HepG2 (cell line): ENCODE results near the gene ANKS3. TPM values are rescaled to one million over a fixed set of nuclear protein-coding genes. Genes with fewer than 3 reads are reported as not detected.

ENCODE experiments used
- AGO1 ChIP-seq: fragments of 200-400 bp; formaldehyde crosslinking; IDR thresholded peaks from 2 replicates; pipeline ENCODE4 v1.6.1; 2017; ENCODE audit warnings: mild to moderate bottlenecking, low read depth, low read length, moderate library complexity; ENCODE audit not compliant: poor library complexity, severe bottlenecking
- CREB1 ChIP-seq, 2 experiments: fragments of 450-650 bp in 1 of 2; IDR thresholded peaks; 2 replicates each; pipeline ENCODE4 v1.6.1; 2016 to 2017; ENCODE audit warnings: control low read depth in 1 of 2, mild to moderate bottlenecking in 1 of 2, missing compliant biosample characterization in 1 of 2, missing genetic modification characterization in 1 of 2
- ELF4 ChIP-seq: sonication (generic); formaldehyde crosslinking; IDR thresholded peaks from 2 replicates; pipeline ENCODE4 v1.5.0; 2020; ENCODE audit warnings: missing genetic modification reagents, mild to moderate bottlenecking, moderate library complexity, borderline replicate concordance
- ERF ChIP-seq: IDR thresholded peaks from 2 replicates; pipeline ENCODE4 v1.6.1; 2018; ENCODE audit warnings: missing biosample characterization, missing genetic modification reagents
- FOXA3 ChIP-seq: IDR thresholded peaks from 2 replicates; pipeline ENCODE4 v1.6.1; 2016; ENCODE audit warnings: missing genetic modification reagents, missing compliant biosample characterization
- HOXA3 ChIP-seq: sonication (generic); formaldehyde crosslinking; IDR thresholded peaks from 2 replicates; pipeline ENCODE4 v1.5.0; 2020; ENCODE audit warnings: missing genetic modification reagents
- HOXA9 ChIP-seq: sonication (generic); formaldehyde crosslinking; IDR thresholded peaks from 2 replicates; pipeline ENCODE4 v1.8.1; 2022; ENCODE audit warnings: missing genetic modification reagents, mild to moderate bottlenecking, moderate library complexity, borderline replicate concordance
- KDM5B ChIP-seq: sonication (generic); formaldehyde crosslinking; IDR thresholded peaks from 2 replicates; pipeline ENCODE4 v1.4.0; 2020; ENCODE audit warnings: missing genetic modification reagents, mild to moderate bottlenecking, borderline replicate concordance
- KLF16 ChIP-seq, 2 experiments: sonication (generic) in 1 of 2; formaldehyde crosslinking in 1 of 2; IDR thresholded peaks; 2 replicates each; pipeline versions ENCODE4 v1.6.1 to v1.8.0; 2016 to 2023; ENCODE audit warnings: missing genetic modification reagents in 2 of 2, missing compliant biosample characterization in 1 of 2
- NFRKB ChIP-seq: fragments of 450-650 bp; IDR thresholded peaks from 2 replicates; pipeline ENCODE4 v1.6.1; 2017
- PTBP1 ChIP-seq: fragments of 200-400 bp; formaldehyde crosslinking; IDR thresholded peaks from 2 replicates; pipeline ENCODE4 v1.6.1; 2018; ENCODE audit warnings: low read length, low read depth; ENCODE audit not compliant: poor library complexity, severe bottlenecking
- SP5 ChIP-seq: IDR thresholded peaks from 2 replicates; pipeline ENCODE4 v1.6.1; 2016; ENCODE audit warnings: low read depth, borderline replicate concordance
- ZFP41 ChIP-seq: sonication (generic); formaldehyde crosslinking; IDR thresholded peaks from 2 replicates; pipeline ENCODE4 v1.4.0; 2020; ENCODE audit warnings: mild to moderate bottlenecking, missing genetic modification reagents, borderline replicate concordance
- ZNF235 ChIP-seq: sonication (generic); formaldehyde crosslinking; IDR thresholded peaks from 2 replicates; pipeline ENCODE4 v1.8.1; 2023; ENCODE audit warnings: mild to moderate bottlenecking, missing genetic modification reagents, borderline replicate concordance
- ZNF430 ChIP-seq: sonication (generic); formaldehyde crosslinking; IDR thresholded peaks from 2 replicates; pipeline ENCODE4 v1.9.0; 2021; ENCODE audit warnings: mild to moderate bottlenecking, missing genetic modification reagents
- ZNF879 ChIP-seq: sonication (generic); formaldehyde crosslinking; IDR thresholded peaks from 2 replicates; pipeline ENCODE4 v1.8.1; 2023; ENCODE audit warnings: missing genetic modification reagents
- ZSCAN12 ChIP-seq: sonication (generic); formaldehyde crosslinking; IDR thresholded peaks from 2 replicates; pipeline ENCODE4 v1.9.0; 2021; ENCODE audit warnings: mild to moderate bottlenecking, missing genetic modification reagents
- polyA plus RNA-seq, 8 experiments: library from polyadenylated mRNA; depleted of rRNA in 3 of 8; stranded (reverse) in 7 of 8; unstranded in 1 of 8; fragments of >200 nt; fragmentation: Illumina TruSeq in 4 of 8; extraction: Trizol in 4 of 8; gene quantifications; 2 replicates each; pipeline versions ENCODE4 v1.2.1 to v1.2.3, GENCODE V29; 2011 to 2016; ENCODE audit warnings: low read depth in 4 of 8, missing spikeins in 1 of 8, mixed read lengths in 1 of 8; ENCODE audit not compliant: insufficient read depth in 1 of 8
- total RNA-seq, 5 experiments: library from RNA; depleted of rRNA; stranded (reverse); fragments of >200 nt; fragmentation: Illumina TruSeq; extraction: Trizol; gene quantifications; 2 replicates each; pipeline ENCODE4 v1.2.3, GENCODE V29; 2016; ENCODE audit warnings: low read depth in 1 of 5
- TF ChIP-seq, protein P1 (sequence below): sonication (generic); formaldehyde crosslinking; IDR thresholded peaks from 2 replicates; pipeline ENCODE4 v1.4.0; 2020; ENCODE audit warnings: missing genetic modification reagents
- TF ChIP-seq, protein P2 (sequence below): sonication (generic); formaldehyde crosslinking; IDR thresholded peaks from 2 replicates; pipeline ENCODE4 v1.4.0; 2020; ENCODE audit warnings: missing genetic modification reagents
- TF ChIP-seq, protein P3 (sequence below): sonication (generic); formaldehyde crosslinking; IDR thresholded peaks from 2 replicates; pipeline ENCODE4 v1.4.0; 2020; ENCODE audit warnings: low read depth, missing genetic modification reagents

The ANKS3 gene
- total and polyA plus RNA-seq, 2 of the 13 experiments (the other 11 are each of a cell fraction or from before 2014, with no cell fraction given) = 11.4 to 15.9 TPM

DNA sequence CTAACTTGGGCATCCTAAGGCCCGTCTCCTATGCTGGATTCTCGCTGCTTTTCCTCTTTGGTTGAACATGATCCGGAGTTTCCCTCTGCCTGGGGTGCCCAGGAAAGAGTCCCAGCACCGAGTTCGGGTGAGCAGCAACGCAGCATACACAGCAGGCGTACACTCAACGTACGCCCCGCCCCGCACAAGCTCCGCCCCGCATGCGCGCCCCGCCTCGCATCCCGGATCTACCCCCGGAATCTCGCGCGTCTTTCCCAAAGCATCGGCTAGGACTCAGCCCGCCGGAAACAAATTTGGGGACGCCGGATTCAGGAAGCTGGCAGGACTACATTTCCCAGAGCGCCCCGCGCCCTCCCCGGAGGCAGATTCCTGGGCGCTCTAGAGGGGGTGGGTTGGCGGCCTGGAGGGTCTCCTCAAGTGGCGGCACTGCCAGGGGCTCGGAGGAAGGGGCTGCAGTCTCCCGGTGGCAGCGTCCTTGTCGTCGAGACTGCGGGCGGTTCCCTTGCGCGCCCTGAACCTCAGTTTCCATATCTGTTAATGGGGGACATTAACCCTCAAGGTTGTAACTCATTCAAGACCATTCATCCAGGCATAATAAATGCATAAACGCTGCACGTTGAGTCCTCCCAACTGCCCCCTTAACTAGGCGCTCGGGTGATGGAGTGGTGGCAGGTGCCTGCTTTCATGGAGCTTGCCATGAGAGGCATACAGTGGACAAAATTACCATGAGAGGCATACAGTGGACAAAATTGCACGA, 34.7 kb upstream of the ANKS3 start (continued):
- TF ChIP-seq, protein P1, sequence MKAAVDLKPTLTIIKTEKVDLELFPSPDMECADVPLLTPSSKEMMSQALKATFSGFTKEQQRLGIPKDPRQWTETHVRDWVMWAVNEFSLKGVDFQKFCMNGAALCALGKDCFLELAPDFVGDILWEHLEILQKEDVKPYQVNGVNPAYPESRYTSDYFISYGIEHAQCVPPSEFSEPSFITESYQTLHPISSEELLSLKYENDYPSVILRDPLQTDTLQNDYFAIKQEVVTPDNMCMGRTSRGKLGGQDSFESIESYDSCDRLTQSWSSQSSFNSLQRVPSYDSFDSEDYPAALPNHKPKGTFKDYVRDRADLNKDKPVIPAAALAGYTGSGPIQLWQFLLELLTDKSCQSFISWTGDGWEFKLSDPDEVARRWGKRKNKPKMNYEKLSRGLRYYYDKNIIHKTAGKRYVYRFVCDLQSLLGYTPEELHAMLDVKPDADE (CRISPR knock-in tag) = no peak
- TF ChIP-seq ZFP41 (CRISPR knock-in tag) (no peak), PTBP1 (peak; percentile 90), KDM5B (CRISPR knock-in tag) (peak; percentile 73), SP5 (CRISPR knock-in tag) (0 out of 2 replicates have a peak, but pooled peaks have one; percentile 50), AGO1 (no peak), HOXA9 (no peak), ELF4 (CRISPR knock-in tag) (peak; percentile 73; the same call in 1 of the 2 replicates), ERF (CRISPR knock-in tag) (peak; percentile 27; the same call in 1 of the 2 replicates), KLF16 (CRISPR knock-in tag; IDR thresholded peaks at IDR 0.05) (0 out of 4 replicates have a peak, but pooled peaks of 1 of the 2 experiments have one; percentile 12), CREB1 (IDR thresholded peaks at IDR 0.05) (no peak), CREB1 (CRISPR knock-in tag; IDR thresholded peaks at IDR 0.05) (peak; percentile 59), ZNF879 (CRISPR knock-in tag) (no peak), HOXA3 (CRISPR knock-in tag) (peak; percentile 79), NFRKB (no peak), ZNF430 (CRISPR knock-in tag) (no peak), FOXA3 (CRISPR knock-in tag) (peak; percentile 47), ZSCAN12 (no peak), ZNF235 (CRISPR knock-in tag) (peak; percentile 76; the same call in 1 of the 2 replicates)
- TF ChIP-seq, protein P2, sequence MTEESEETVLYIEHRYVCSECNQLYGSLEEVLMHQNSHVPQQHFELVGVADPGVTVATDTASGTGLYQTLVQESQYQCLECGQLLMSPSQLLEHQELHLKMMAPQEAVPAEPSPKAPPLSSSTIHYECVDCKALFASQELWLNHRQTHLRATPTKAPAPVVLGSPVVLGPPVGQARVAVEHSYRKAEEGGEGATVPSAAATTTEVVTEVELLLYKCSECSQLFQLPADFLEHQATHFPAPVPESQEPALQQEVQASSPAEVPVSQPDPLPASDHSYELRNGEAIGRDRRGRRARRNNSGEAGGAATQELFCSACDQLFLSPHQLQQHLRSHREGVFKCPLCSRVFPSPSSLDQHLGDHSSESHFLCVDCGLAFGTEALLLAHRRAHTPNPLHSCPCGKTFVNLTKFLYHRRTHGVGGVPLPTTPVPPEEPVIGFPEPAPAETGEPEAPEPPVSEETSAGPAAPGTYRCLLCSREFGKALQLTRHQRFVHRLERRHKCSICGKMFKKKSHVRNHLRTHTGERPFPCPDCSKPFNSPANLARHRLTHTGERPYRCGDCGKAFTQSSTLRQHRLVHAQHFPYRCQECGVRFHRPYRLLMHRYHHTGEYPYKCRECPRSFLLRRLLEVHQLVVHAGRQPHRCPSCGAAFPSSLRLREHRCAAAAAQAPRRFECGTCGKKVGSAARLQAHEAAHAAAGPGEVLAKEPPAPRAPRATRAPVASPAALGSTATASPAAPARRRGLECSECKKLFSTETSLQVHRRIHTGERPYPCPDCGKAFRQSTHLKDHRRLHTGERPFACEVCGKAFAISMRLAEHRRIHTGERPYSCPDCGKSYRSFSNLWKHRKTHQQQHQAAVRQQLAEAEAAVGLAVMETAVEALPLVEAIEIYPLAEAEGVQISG (CRISPR knock-in tag) = peak; percentile 87
- TF ChIP-seq, protein P3, sequence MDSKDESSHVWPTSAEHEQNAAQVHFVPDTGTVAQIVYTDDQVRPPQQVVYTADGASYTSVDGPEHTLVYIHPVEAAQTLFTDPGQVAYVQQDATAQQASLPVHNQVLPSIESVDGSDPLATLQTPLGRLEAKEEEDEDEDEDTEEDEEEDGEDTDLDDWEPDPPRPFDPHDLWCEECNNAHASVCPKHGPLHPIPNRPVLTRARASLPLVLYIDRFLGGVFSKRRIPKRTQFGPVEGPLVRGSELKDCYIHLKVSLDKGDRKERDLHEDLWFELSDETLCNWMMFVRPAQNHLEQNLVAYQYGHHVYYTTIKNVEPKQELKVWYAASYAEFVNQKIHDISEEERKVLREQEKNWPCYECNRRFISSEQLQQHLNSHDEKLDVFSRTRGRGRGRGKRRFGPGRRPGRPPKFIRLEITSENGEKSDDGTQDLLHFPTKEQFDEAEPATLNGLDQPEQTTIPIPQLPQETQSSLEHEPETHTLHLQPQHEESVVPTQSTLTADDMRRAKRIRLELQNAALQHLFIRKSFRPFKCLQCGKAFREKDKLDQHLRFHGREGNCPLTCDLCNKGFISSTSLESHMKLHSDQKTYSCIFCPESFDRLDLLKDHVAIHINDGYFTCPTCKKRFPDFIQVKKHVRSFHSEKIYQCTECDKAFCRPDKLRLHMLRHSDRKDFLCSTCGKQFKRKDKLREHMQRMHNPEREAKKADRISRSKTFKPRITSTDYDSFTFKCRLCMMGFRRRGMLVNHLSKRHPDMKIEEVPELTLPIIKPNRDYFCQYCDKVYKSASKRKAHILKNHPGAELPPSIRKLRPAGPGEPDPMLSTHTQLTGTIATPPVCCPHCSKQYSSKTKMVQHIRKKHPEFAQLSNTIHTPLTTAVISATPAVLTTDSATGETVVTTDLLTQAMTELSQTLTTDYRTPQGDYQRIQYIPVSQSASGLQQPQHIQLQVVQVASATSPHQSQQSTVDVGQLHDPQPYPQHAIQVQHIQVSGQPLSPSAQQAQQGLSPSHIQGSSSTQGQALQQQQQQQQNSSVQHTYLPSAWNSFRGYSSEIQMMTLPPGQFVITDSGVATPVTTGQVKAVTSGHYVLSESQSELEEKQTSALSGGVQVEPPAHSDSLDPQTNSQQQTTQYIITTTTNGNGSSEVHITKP (CRISPR knock-in tag) = peak; percentile 72; the same call in 1 of the 2 replicates
